IMR-90 (cell line): ENCODE measurements around the gene ABHD2. TPM values are rescaled to one million over a fixed set of nuclear protein-coding genes. Genes with fewer than 3 reads are reported as not detected.

ENCODE experiments used
- ATAC-seq: fragments of 200-7000 bp; cut with Tn5 transposase; 2 replicates; pipeline ENCODE4 v1.9.1; 2020; ENCODE audit warnings: low read depth, mild to moderate bottlenecking, moderate library complexity
- BruUV-seq: library from RNA; stranded (reverse); fragments of 400-500 nt; replicated peaks from 2 replicates; lab custom pipeline; 2021; lab: Mats Ljungman, UMichigan
- CTCF ChIA-PET: fragments of 300-600 bp; formaldehyde crosslinking; extraction: SDS; loops from one replicate; lab custom pipeline; 2021; ENCODE audit warnings: antibody characterized with exemption; lab: Yijun Ruan, JAX
- POLR2A ChIA-PET: fragments of 300-600 bp; sonication (Branson Sonifier 250); formaldehyde crosslinking; loops from one replicate; lab custom pipeline; 2022; ENCODE audit warnings: antibody characterized with exemption; ENCODE audit not compliant: unreplicated experiment; lab: Charles Lee
- DNase-seq: peaks from one replicate; pipeline ENCODE4 v3.0.0; 2013
- H2AFZ ChIP-seq: replicated peaks from 2 replicates; pipeline ENCODE3; 2013; ENCODE audit warnings: low read length, mild to moderate bottlenecking; ENCODE audit not compliant: poor library complexity
- H2AK5ac ChIP-seq: 2 replicates; pipeline ENCODE4 v1.6.1; 2013; ENCODE audit warnings: low read depth, low read length, inconsistent platforms
- H2AK9ac ChIP-seq: replicated peaks from 2 replicates; pipeline ENCODE3; 2013; ENCODE audit warnings: mild to moderate bottlenecking, low read depth, low read length, moderate library complexity; ENCODE audit not compliant: poor library complexity
- H2BK120ac ChIP-seq: 2 replicates; pipeline ENCODE4 v1.6.1; 2013; ENCODE audit warnings: low read depth, low read length, inconsistent platforms
- H2BK15ac ChIP-seq: 3 replicates; pipeline ENCODE4 v1.6.1; 2013; ENCODE audit warnings: low read depth, low read length, inconsistent platforms
- H2BK20ac ChIP-seq: 2 replicates; pipeline ENCODE4 v1.6.1; 2013; ENCODE audit warnings: low read depth, mild to moderate bottlenecking, inconsistent platforms, low read length, moderate library complexity
- H2BK5ac ChIP-seq: 2 replicates; pipeline ENCODE4 v1.6.1; 2013; ENCODE audit warnings: mild to moderate bottlenecking, low read depth, low read length, inconsistent platforms; ENCODE audit not compliant: poor library complexity, severe bottlenecking
- H3K14ac ChIP-seq: replicated peaks from 2 replicates; pipeline ENCODE4 v1.6.1; 2013; ENCODE audit warnings: low read depth, low read length, inconsistent platforms
- H3K18ac ChIP-seq: 2 replicates; pipeline ENCODE4 v1.6.1; 2013; ENCODE audit warnings: low read depth, low read length, control low read depth
- H3K23ac ChIP-seq: 2 replicates; pipeline ENCODE4 v1.6.1; 2013; ENCODE audit warnings: low read depth, low read length, inconsistent platforms
- H3K27ac ChIP-seq: 2 replicates; pipeline ENCODE4 v1.5.1; 2013; ENCODE audit warnings: mild to moderate bottlenecking, control low read depth, low read length; ENCODE audit not compliant: insufficient read depth
- H3K27me3 ChIP-seq: 2 replicates; pipeline ENCODE4 v1.6.1; 2013; ENCODE audit warnings: low read length; ENCODE audit not compliant: control insufficient read depth, insufficient read depth
- H3K36me3 ChIP-seq: 2 replicates; pipeline ENCODE4 v1.6.1; 2013; ENCODE audit warnings: low read length, mixed read lengths; ENCODE audit not compliant: control insufficient read depth, insufficient read depth
- H3K4ac ChIP-seq: 2 replicates; pipeline ENCODE4 v1.6.1; 2013; ENCODE audit warnings: low read depth, low read length, inconsistent platforms
- H3K4me1 ChIP-seq: 2 replicates; pipeline ENCODE4 v1.6.1; 2013; ENCODE audit warnings: low read length, mixed read lengths; ENCODE audit not compliant: control insufficient read depth, insufficient read depth
- H3K4me2 ChIP-seq: 2 replicates; pipeline ENCODE4 v1.6.1; 2013; ENCODE audit warnings: low read depth, mild to moderate bottlenecking, control low read depth, low read length, moderate library complexity
- H3K4me3 ChIP-seq: 2 replicates; pipeline ENCODE4 v1.5.1; 2013; ENCODE audit warnings: low read depth, mild to moderate bottlenecking, control low read depth, low read length, moderate library complexity; ENCODE audit not compliant: insufficient read depth
- H3K56ac ChIP-seq: 2 replicates; pipeline ENCODE4 v1.6.1; 2013; ENCODE audit warnings: low read length, inconsistent platforms; ENCODE audit not compliant: insufficient read depth; ENCODE audit errors: extremely low read depth
- H3K79me1 ChIP-seq, 2 experiments: 2 replicates each; pipeline ENCODE4 v1.6.1; 2013; ENCODE audit warnings: low read length in 2 of 2, inconsistent platforms in 1 of 2, low read depth in 1 of 2
- H3K9ac ChIP-seq: 2 replicates; pipeline ENCODE4 v1.6.1; 2013; ENCODE audit warnings: low read depth, low read length, control low read depth
- H3K9me1 ChIP-seq: 2 replicates; pipeline ENCODE4 v1.6.1; 2013; ENCODE audit warnings: low read length, inconsistent platforms; ENCODE audit not compliant: insufficient read depth
- H3K9me3 ChIP-seq: 2 replicates; pipeline ENCODE4 v1.6.1; 2013; ENCODE audit warnings: low read length; ENCODE audit not compliant: control insufficient read depth, insufficient read depth
- H4K20me1 ChIP-seq: 2 replicates; pipeline ENCODE4 v1.6.1; 2013; ENCODE audit warnings: low read length, inconsistent platforms; ENCODE audit not compliant: insufficient read depth
- H4K5ac ChIP-seq: 2 replicates; pipeline ENCODE4 v1.6.1; 2013; ENCODE audit warnings: mild to moderate bottlenecking, low read depth, low read length, control low read depth
- H4K8ac ChIP-seq, 2 experiments: 2 replicates each; pipeline ENCODE4 v1.6.1; 2013; ENCODE audit warnings: low read depth in 2 of 2, low read length in 2 of 2, control low read depth in 1 of 2, inconsistent platforms in 1 of 2
- H4K91ac ChIP-seq: 2 replicates; pipeline ENCODE4 v1.6.1; 2013; ENCODE audit warnings: low read depth, low read length, inconsistent platforms; ENCODE audit not compliant: insufficient read depth
- BHLHE40 ChIP-seq: fragments of 150-350 bp; IDR thresholded peaks from 2 replicates; pipeline ENCODE4 v1.6.1; 2016; ENCODE audit warnings: mild to moderate bottlenecking, low read depth, low read length
- MAZ ChIP-seq: IDR thresholded peaks from 2 replicates; pipeline ENCODE4 v1.6.1; 2012; ENCODE audit warnings: low read depth, mild to moderate bottlenecking, low read length, improper control_type of control experiment, moderate library complexity, borderline replicate concordance
- NFE2L2 ChIP-seq: fragments of 150-350 bp; IDR thresholded peaks from 2 replicates; pipeline ENCODE4 v1.6.1; 2016; ENCODE audit warnings: low read depth, mild to moderate bottlenecking, low read length
- dilution Hi-C: fragments of 300-500 bp; cut with HindIII; formaldehyde crosslinking; loops from one replicate; pipeline ENCODE4 v1.14.3; 2018; ENCODE audit warnings: low sequenced_read_pairs; ENCODE audit not compliant: unreplicated experiment
- in situ Hi-C: fragments of 300-500 bp; cut with MboI; formaldehyde crosslinking; loops from 3 replicates; pipeline ENCODE4 v1.14.3; 2019; ENCODE audit warnings: low sequenced_read_pairs, inconsistent platforms, mixed read lengths
- intact Hi-C: fragments of 100-400 bp; cut with micrococcal nuclease; formaldehyde crosslinking; loops from 2 replicates; pipeline ENCODE4 v1.10.0; 2022
- polyA plus RNA-seq, 3 experiments: library from polyadenylated mRNA; depleted of rRNA; stranded (reverse); fragments of >200 nt; gene quantifications; 2 replicates each; pipeline ENCODE4 v1.2.3, GENCODE V29; 2012; ENCODE audit warnings: low replicate concordance in 1 of 3
- total RNA-seq: library from RNA; depleted of rRNA; stranded (reverse); fragments of >200 nt; gene quantifications from 2 replicates; pipeline ENCODE4 v1.2.3, GENCODE V29; 2012
- TF ChIP-seq, protein P1 (sequence below): conservative IDR thresholded peaks from 2 replicates; pipeline ENCODE4 v1.5.1; 2012; ENCODE audit warnings: mild to moderate bottlenecking, low read depth, low read length, improper control_type of control experiment
- TF ChIP-seq, protein P2 (sequence below): fragments of 150-350 bp; IDR thresholded peaks from 2 replicates; pipeline ENCODE4 v1.6.1; 2016; ENCODE audit warnings: low read depth, mild to moderate bottlenecking, low read length, moderate library complexity, borderline replicate concordance
- TF ChIP-seq, protein P3 (sequence below): fragments of 150-350 bp; IDR thresholded peaks from 2 replicates; pipeline ENCODE4 v1.6.1; 2017; ENCODE audit warnings: mild to moderate bottlenecking, antibody characterized with exemption, low read length, low read depth

ABHD2 gene
- total and polyA plus RNA-seq, 2 of the 4 experiments (the other 2 are of a cell fraction), result 31.2 to 62.9 TPM

DNA sequence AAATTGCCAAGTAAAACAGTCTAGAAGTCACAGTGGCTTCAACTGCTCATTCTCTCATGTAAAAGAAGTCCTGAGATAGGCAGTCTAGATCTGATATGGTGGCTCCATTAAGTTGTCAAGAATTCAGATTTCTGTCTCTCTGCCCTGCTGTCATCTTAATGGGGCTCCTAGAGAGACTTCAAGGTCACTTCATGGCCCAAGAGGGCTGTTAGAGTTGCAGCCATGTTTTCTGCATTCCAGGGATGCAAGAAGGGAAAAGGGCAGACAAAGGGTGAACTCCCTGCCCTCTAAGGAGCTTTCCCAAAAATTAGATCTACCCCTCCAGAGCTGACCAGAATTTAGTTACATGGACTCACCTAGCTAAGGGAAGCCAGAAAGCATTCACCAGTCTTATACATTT lies 23.1 kb downstream of the ABHD2 start:
- dilution Hi-C loops, result no loop called here
- CTCF ChIA-PET, result interaction anchor here (0.7 to 1.9 kb wide), 2 partner anchors 17 to 18 kb away, joined by 3 to 4 read pairs; no protein-coding TSS in a partner anchor
- POLR2A ChIA-PET, result no interaction called here
- 0 out of 2 replicates have a peak overlapping the region, but pooled peaks have one; percentile 8 for H2AK5ac ChIP-seq
- H3K27ac ChIP-seq, result no peak overlapping the region
- peak overlapping the region; percentile 19; the same call in 1 of the 2 replicates for H3K14ac ChIP-seq
- H3K4me3 ChIP-seq, result no peak overlapping the region
- H3K23ac ChIP-seq, result no peak overlapping the region
- no peak overlapping the region for H2BK5ac ChIP-seq
- no peak overlapping the region for H3K4me2 ChIP-seq
- no peak overlapping the region for H2BK120ac ChIP-seq
- H4K20me1 ChIP-seq, result no peaks in the 10 kb centered on the region
- no peak overlapping the region for H2BK15ac ChIP-seq
- peaks cover 7% of the 10 kb centered on the region for H3K36me3 ChIP-seq
- BruUV-seq, result no TSS peak
- in situ Hi-C loops, result no loop called here
- peaks cover 23% of the 10 kb centered on the region for H3K4me1 ChIP-seq
- H3K9ac ChIP-seq, result no peak overlapping the region
- no peak for ATAC-seq
- intact Hi-C loops, result no loop called here
- no peak overlapping the region for H4K91ac ChIP-seq
- H3K18ac ChIP-seq, result no peak overlapping the region
- peaks cover 19% of the 10 kb centered on the region for H3K9me1 ChIP-seq
- DNase-seq, result no peak
- TF ChIP-seq, protein P1, sequence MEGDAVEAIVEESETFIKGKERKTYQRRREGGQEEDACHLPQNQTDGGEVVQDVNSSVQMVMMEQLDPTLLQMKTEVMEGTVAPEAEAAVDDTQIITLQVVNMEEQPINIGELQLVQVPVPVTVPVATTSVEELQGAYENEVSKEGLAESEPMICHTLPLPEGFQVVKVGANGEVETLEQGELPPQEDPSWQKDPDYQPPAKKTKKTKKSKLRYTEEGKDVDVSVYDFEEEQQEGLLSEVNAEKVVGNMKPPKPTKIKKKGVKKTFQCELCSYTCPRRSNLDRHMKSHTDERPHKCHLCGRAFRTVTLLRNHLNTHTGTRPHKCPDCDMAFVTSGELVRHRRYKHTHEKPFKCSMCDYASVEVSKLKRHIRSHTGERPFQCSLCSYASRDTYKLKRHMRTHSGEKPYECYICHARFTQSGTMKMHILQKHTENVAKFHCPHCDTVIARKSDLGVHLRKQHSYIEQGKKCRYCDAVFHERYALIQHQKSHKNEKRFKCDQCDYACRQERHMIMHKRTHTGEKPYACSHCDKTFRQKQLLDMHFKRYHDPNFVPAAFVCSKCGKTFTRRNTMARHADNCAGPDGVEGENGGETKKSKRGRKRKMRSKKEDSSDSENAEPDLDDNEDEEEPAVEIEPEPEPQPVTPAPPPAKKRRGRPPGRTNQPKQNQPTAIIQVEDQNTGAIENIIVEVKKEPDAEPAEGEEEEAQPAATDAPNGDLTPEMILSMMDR, result no peak
- TF ChIP-seq MAZ (no peak), NFE2L2 (no peak), BHLHE40 (no peak)
- TF ChIP-seq, protein P2, sequence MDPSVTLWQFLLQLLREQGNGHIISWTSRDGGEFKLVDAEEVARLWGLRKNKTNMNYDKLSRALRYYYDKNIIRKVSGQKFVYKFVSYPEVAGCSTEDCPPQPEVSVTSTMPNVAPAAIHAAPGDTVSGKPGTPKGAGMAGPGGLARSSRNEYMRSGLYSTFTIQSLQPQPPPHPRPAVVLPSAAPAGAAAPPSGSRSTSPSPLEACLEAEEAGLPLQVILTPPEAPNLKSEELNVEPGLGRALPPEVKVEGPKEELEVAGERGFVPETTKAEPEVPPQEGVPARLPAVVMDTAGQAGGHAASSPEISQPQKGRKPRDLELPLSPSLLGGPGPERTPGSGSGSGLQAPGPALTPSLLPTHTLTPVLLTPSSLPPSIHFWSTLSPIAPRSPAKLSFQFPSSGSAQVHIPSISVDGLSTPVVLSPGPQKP, result no peak
- TF ChIP-seq, protein P3, sequence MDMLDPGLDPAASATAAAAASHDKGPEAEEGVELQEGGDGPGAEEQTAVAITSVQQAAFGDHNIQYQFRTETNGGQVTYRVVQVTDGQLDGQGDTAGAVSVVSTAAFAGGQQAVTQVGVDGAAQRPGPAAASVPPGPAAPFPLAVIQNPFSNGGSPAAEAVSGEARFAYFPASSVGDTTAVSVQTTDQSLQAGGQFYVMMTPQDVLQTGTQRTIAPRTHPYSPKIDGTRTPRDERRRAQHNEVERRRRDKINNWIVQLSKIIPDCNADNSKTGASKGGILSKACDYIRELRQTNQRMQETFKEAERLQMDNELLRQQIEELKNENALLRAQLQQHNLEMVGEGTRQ, result no peak
- H3K56ac ChIP-seq, result no peak overlapping the region
- H3K27me3 ChIP-seq, result no peaks in the 10 kb centered on the region
- H4K5ac ChIP-seq, result no peak overlapping the region
- H2BK20ac ChIP-seq, result no peak overlapping the region
- no peak overlapping the region for H4K8ac ChIP-seq
- no peaks in the 10 kb centered on the region for H3K9me3 ChIP-seq
- no peak overlapping the region for H2AK9ac ChIP-seq
- H3K79me1 ChIP-seq, result peaks cover 62 to 80% of the 10 kb centered on the region in 2 experiments
- H2AFZ ChIP-seq, result no peak overlapping the region
- H3K4ac ChIP-seq, result no peak overlapping the region
